MM.1S (cell line): Measurements from ENCODE around the gene RAMP1.

ENCODE experiments used
- CTCF ChIP-seq: fragments of 300-600 bp; sonication (generic); IDR thresholded peaks from 2 replicates; pipeline ENCODE4 v1.5.1; 2016; ENCODE audit warnings: antibody characterized with exemption, low read length, mixed read lengths
- EZH2phosphoT487 ChIP-seq: fragments of 300-600 bp; sonication (generic); IDR thresholded peaks from 2 replicates; pipeline ENCODE4 v1.6.1; 2018; ENCODE audit warnings: antibody characterized with exemption, low read length

- TF ChIP-seq CTCF, result no peak
- TF ChIP-seq EZH2phosphoT487, result no peak
These were observed 96.4 kb downstream of the RAMP1 start for GRCh38 chr2:237955640-237956401.
